Testis (tissue), 2 donors: Measurements from ENCODE around the gene KCNIP1.

Experiments used
- CTCF ChIP-seq, 3 experiments: fragments of 450-650 bp in 2 of 3; fragments of 200-600 bp in 1 of 3; sonication (generic) in 1 of 3; IDR thresholded peaks; one replicate each; pipeline ENCODE4 v1.5.1; 2016 to 2019; ENCODE audit warnings: antibody characterized with exemption in 3 of 3, mild to moderate bottlenecking in 2 of 3, moderate library complexity in 1 of 3
- POLR2A ChIP-seq: fragments of 450-650 bp; IDR thresholded peaks from one replicate; pipeline ENCODE4 v1.6.1; 2017; ENCODE audit warnings: antibody characterized with exemption, mild to moderate bottlenecking, moderate library complexity

DNA sequence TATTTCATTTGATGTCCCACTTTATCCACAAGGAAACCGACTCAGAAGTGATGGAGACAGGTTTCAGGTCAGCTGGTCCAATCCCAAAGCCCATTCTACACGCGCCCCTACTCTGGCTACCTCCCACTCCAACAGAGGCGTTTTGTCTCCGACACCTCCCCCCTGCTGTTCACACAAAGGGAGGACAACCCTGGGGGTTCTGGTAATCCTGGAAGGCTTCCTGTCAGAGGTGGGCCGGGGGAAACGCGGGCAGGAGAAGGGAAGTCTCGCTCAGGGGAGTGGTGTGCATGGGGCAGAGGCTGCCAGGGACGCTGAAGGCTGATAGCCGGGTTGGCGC, 240.0 kb downstream of the KCNIP1 start:
- TF ChIP-seq POLR2A: no peak
- no peak for TF ChIP-seq CTCF (IDR thresholded peaks at IDR 0.05)
